ENCODE data around the gene CACNA2D1.

DNA sequence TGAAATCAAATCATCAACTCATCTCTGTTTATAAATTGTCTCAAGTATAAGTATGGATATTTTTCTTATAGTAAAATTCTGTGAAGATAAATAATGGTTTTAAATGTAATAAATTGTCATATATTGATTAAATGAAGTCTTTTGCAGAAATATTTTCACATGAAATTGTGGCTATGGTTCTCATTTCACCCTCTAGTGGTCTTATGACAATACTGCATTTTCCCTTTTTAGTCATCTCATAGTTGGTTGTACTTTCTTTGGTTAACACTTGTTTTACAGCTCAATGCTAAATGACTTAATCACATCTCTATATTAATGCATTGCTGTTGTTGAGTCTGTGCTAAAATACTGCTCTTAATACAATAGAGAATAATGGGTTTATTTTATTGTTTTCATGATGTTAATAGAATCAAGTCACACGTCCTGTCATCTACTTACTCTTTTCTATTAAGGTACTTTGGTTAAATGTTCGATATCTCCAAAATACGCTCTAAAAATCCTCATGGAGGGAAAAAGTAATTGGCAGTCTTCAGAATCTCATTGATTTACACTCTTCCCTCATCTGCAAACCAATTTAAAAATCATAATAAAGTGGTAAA, 38.0 kb upstream of the CACNA2D1 start:
- TF ChIP-seq, protein P1, sequence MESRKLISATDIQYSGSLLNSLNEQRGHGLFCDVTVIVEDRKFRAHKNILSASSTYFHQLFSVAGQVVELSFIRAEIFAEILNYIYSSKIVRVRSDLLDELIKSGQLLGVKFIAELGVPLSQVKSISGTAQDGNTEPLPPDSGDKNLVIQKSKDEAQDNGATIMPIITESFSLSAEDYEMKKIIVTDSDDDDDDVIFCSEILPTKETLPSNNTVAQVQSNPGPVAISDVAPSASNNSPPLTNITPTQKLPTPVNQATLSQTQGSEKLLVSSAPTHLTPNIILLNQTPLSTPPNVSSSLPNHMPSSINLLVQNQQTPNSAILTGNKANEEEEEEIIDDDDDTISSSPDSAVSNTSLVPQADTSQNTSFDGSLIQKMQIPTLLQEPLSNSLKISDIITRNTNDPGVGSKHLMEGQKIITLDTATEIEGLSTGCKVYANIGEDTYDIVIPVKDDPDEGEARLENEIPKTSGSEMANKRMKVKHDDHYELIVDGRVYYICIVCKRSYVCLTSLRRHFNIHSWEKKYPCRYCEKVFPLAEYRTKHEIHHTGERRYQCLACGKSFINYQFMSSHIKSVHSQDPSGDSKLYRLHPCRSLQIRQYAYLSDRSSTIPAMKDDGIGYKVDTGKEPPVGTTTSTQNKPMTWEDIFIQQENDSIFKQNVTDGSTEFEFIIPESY (IDR thresholded peaks at IDR 0.05; ENCODE audit: extremely low read depth, insufficient replicate concordance, low read length), result no peak
- TF ChIP-seq, protein P2, sequence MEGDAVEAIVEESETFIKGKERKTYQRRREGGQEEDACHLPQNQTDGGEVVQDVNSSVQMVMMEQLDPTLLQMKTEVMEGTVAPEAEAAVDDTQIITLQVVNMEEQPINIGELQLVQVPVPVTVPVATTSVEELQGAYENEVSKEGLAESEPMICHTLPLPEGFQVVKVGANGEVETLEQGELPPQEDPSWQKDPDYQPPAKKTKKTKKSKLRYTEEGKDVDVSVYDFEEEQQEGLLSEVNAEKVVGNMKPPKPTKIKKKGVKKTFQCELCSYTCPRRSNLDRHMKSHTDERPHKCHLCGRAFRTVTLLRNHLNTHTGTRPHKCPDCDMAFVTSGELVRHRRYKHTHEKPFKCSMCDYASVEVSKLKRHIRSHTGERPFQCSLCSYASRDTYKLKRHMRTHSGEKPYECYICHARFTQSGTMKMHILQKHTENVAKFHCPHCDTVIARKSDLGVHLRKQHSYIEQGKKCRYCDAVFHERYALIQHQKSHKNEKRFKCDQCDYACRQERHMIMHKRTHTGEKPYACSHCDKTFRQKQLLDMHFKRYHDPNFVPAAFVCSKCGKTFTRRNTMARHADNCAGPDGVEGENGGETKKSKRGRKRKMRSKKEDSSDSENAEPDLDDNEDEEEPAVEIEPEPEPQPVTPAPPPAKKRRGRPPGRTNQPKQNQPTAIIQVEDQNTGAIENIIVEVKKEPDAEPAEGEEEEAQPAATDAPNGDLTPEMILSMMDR (IDR thresholded peaks at IDR 0.05 in 2 of 3, conservative IDR thresholded peaks at IDR 0.05 in 1 of 3; ENCODE audit: borderline replicate concordance in 1 of 3, insufficient read depth in 1 of 3, low read depth in 2 of 3, low read length in 2 of 3), result peak; percentile 39 to 72 (median 58); a peak in 5 of 6 replicates
- TF ChIP-seq JUND (IDR thresholded peaks at IDR 0.05), result no peak
- no peak for TF ChIP-seq EZH2 (IDR thresholded peaks at IDR 0.05)
- TF ChIP-seq POLR2A (IDR thresholded peaks at IDR 0.05; ENCODE audit: borderline replicate concordance, extremely low read depth, insufficient read depth, insufficient read length), result no peak
- no peak for TF ChIP-seq TCF7L2 (IDR thresholded peaks at IDR 0.05; ENCODE audit: borderline replicate concordance, extremely low read depth, insufficient read depth, insufficient read length)
- TF ChIP-seq ZNF274 (IDR thresholded peaks at IDR 0.05; ENCODE audit: low read depth, low read length), result no peak

Measured in HCT116 (cell line).